HepG2 (cell line): ENCODE measurements around the gene DNAJC10. TPM values are rescaled to one million over a fixed set of nuclear protein-coding genes. Genes with fewer than 3 reads are reported as not detected.

Source experiments
- HMG20A ChIP-seq: IDR thresholded peaks from 2 replicates; pipeline ENCODE4 v1.6.1; 2016; ENCODE audit warnings: borderline replicate concordance
- polyA plus RNA-seq, 8 experiments: library from polyadenylated mRNA; depleted of rRNA in 3 of 8; stranded (reverse) in 7 of 8; unstranded in 1 of 8; fragments of >200 nt; fragmentation: Illumina TruSeq in 4 of 8; extraction: Trizol in 4 of 8; gene quantifications; 2 replicates each; pipeline versions ENCODE4 v1.2.1 to v1.2.3, GENCODE V29; 2011 to 2016; ENCODE audit warnings: low read depth in 4 of 8, missing spikeins in 1 of 8, mixed read lengths in 1 of 8; ENCODE audit not compliant: insufficient read depth in 1 of 8
- small RNA-seq, 3 experiments: library from RNA; depleted of rRNA; stranded (forward); fragments of <200 nt; gene quantifications; one replicate each; pipeline ENCODE3, GENCODE V24; 2012; ENCODE audit warnings: low read depth in 2 of 3, low replicate concordance in 1 of 3; ENCODE audit not compliant: insufficient read length in 3 of 3, insufficient read depth in 2 of 3
- total RNA-seq, 5 experiments: library from RNA; depleted of rRNA; stranded (reverse); fragments of >200 nt; fragmentation: Illumina TruSeq; extraction: Trizol; gene quantifications; 2 replicates each; pipeline ENCODE4 v1.2.3, GENCODE V29; 2016; ENCODE audit warnings: low read depth in 1 of 5

The DNAJC10 gene
- total and polyA plus RNA-seq, 2 of the 13 experiments (the other 11 are each of a cell fraction or from before 2014, with no cell fraction given) = 44.1 to 178 TPM

- no peak for TF ChIP-seq HMG20A (CRISPR knock-in tag)
Observed at GRCh38 chr2:182836451-182836850, 120.4 kb downstream of the DNAJC10 start (continued).

Small RNAs within 50 kb of the gene (small RNA-seq; reads per million reads assigned to genes)
- gene RF00019 = 0 reads per million in 3 experiments

Other genes with a start within 250 kb of the DNAJC10 start
- gene FRZB, start 150.4 kb downstream of the DNAJC10 start, total RNA-seq (2016; rRNA removed; fragmentation: Illumina TruSeq; extraction: Trizol) = 0.04 TPM in 1 of 2 replicates, not detected in the other
- gene FRZB, start 150.4 kb downstream of the DNAJC10 start, polyA plus RNA-seq (2011; rRNA removed) = 0.86 and 1.2 TPM in 2 replicates